ENCODE data around the gene KRT16.

DNA sequence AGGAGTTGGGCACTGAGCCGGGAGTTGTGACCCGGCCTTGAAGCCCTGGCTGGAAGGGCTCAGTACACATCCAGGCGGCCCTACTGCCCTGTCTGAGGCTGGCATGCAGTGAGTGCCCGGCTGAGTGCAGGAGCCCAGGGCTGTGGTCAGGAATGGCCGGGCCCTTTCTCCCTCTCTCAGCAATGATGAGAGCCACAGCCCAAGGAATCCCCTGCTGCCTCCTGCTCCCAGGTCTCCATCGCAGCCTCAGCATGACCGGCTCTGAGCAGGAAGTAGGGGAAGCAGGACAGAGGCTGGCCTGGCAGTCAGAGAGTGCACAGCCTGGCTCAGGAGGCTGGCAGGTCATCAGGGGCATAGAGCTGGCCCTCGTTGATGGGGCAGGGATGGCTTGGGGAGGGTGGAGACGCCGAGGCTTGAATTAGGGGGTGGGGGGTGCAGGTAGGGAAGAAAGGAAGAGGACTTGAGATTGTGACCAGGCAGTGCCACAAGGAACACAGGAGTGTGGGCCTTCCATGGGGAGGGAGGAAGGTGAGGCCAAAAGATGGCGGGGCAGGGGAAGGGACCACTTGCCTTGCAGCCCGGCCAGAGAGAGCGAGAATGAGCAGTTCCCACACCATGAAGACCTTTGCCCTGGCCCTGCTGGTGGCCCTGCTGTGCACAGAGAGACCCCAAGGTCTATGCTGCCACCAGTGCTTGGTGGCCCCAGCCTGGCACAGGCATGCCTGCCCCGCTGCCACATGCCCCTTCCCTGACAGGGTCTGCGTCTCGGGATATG is 43.9 kb upstream of the KRT16 start:
- TF ChIP-seq, protein P1, sequence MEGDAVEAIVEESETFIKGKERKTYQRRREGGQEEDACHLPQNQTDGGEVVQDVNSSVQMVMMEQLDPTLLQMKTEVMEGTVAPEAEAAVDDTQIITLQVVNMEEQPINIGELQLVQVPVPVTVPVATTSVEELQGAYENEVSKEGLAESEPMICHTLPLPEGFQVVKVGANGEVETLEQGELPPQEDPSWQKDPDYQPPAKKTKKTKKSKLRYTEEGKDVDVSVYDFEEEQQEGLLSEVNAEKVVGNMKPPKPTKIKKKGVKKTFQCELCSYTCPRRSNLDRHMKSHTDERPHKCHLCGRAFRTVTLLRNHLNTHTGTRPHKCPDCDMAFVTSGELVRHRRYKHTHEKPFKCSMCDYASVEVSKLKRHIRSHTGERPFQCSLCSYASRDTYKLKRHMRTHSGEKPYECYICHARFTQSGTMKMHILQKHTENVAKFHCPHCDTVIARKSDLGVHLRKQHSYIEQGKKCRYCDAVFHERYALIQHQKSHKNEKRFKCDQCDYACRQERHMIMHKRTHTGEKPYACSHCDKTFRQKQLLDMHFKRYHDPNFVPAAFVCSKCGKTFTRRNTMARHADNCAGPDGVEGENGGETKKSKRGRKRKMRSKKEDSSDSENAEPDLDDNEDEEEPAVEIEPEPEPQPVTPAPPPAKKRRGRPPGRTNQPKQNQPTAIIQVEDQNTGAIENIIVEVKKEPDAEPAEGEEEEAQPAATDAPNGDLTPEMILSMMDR (IDR thresholded peaks at IDR 0.05), result no peak
- no peak for TF ChIP-seq EZH2 (IDR thresholded peaks at IDR 0.05; ENCODE audit: borderline replicate concordance, insufficient read depth, low read depth, low read length, poor library complexity, severe bottlenecking)

Measured in B cell (primary cell).